GM21381 (cell line): ENCODE results near the gene TTC9C.
A peak's percentile ranks its signal among the peaks of the same experiment; 100 is the strongest.
"Not testable (repeated sequence)": the region's sequence is repeated elsewhere in the genome, so short reads cannot be mapped to it uniquely, and the experiment has no call there.

ENCODE experiments used
- ATAC-seq: cut with Tn5 transposase; IDR thresholded peaks from one replicate; pipeline ENCODE4 v1.9.1; 2021; ENCODE audit warnings: mild to moderate bottlenecking, moderate library complexity; ENCODE audit not compliant: unreplicated experiment

Gene TTC9C

GRCh38 chr11:62749931-62750330 is 21.6 kb downstream of the TTC9C start:
- ATAC-seq = not testable (repeated sequence)

GRCh38 chr11:62752177-62752785 is 24.0 kb downstream of the TTC9C start:
- no peak for ATAC-seq

GRCh38 chr11:62752994-62753735 is 24.9 kb downstream of the TTC9C start:
- ATAC-seq = peak; percentile 7

- peak; percentile 93 for ATAC-seq
Observed at GRCh38 chr11:62753736-62754603, 25.7 kb downstream of the TTC9C start, which contains the start of gene ZBTB3. Gene ZBTB3, minus strand, starts transcription at chr11:62754160. Its CDS starts 496 bp downstream, at chr11:62753664.

GRCh38 chr11:62755086-62755615 is 26.9 kb downstream of the TTC9C start:
- ATAC-seq = no peak

- no peak for ATAC-seq
Observed at GRCh38 chr11:62757846-62758788, 29.8 kb downstream of the TTC9C start.

GRCh38 chr11:62760867-62761227 is 32.6 kb downstream of the TTC9C start:
- ATAC-seq = not testable (repeated sequence)

- ATAC-seq = no peak
Observed at GRCh38 chr11:62770778-62771143, 42.5 kb downstream of the TTC9C start.

- ATAC-seq = peak; percentile 83
Observed at GRCh38 chr11:62771144-62772021, 43.1 kb downstream of the TTC9C start, which contains the start of gene TAF6L. Gene TAF6L, plus strand, starts transcription at chr11:62771396. Its CDS starts 4,388 bp downstream, at chr11:62775784.

GRCh38 chr11:62774407-62774806 is 46.1 kb downstream of the TTC9C start:
- ATAC-seq = no peak

GRCh38 chr11:62775646-62776045 is 47.4 kb downstream of the TTC9C start:
- no peak for ATAC-seq

- ATAC-seq = no peak
Observed at GRCh38 chr11:62777389-62777788, 49.1 kb downstream of the TTC9C start.

- no peak for ATAC-seq
Observed at GRCh38 chr11:62778441-62778840, 50.2 kb downstream of the TTC9C start.

GRCh38 chr11:62782753-62783152 is 54.5 kb downstream of the TTC9C start:
- no peak for ATAC-seq

- peak; percentile 60 for ATAC-seq
Observed at GRCh38 chr11:62786318-62787004, 58.2 kb downstream of the TTC9C start.

- ATAC-seq = peak; percentile 64
Observed at GRCh38 chr11:62787005-62787759, 58.9 kb downstream of the TTC9C start, which contains the start of gene TMEM179B. Gene TMEM179B, plus strand, starts transcription at chr11:62787402. Its CDS starts 30 bp downstream, at chr11:62787432.
